ENCODE data around the gene IRF5. TPM values are rescaled to one million over a fixed set of nuclear protein-coding genes. Genes with fewer than 3 reads are reported as not detected.

IRF5 gene
- total RNA-seq, 2 donors from 2014 or later = 23.1 to 30.3 TPM

- peaks cover 0 to 3% of the 10 kb centered on the region in 2 donors for H3K36me3 Mint-ChIP-seq (ENCODE audit: insufficient read depth in 2 of 2)
- peaks cover 19% of the 10 kb centered on the region for H3K4me1 Mint-ChIP-seq (ENCODE audit: low read depth)
- no peaks in the 10 kb centered on the region for H3K9me3 Mint-ChIP-seq
- no peak overlapping the region for H3K27ac Mint-ChIP-seq
- peaks cover 10% of the 10 kb centered on the region for H3K27me3 Mint-ChIP-seq (ENCODE audit: low read depth)
- no peak for ATAC-seq (replicated peaks in 1 of 2)
- peak overlapping the region in 1 of 2 donors; percentile 80 for H3K4me3 Mint-ChIP-seq
- no peak for DNase-seq
These were observed 4.9 kb upstream of the IRF5 start for GRCh38 chr7:128932862-128933179.

DNA sequence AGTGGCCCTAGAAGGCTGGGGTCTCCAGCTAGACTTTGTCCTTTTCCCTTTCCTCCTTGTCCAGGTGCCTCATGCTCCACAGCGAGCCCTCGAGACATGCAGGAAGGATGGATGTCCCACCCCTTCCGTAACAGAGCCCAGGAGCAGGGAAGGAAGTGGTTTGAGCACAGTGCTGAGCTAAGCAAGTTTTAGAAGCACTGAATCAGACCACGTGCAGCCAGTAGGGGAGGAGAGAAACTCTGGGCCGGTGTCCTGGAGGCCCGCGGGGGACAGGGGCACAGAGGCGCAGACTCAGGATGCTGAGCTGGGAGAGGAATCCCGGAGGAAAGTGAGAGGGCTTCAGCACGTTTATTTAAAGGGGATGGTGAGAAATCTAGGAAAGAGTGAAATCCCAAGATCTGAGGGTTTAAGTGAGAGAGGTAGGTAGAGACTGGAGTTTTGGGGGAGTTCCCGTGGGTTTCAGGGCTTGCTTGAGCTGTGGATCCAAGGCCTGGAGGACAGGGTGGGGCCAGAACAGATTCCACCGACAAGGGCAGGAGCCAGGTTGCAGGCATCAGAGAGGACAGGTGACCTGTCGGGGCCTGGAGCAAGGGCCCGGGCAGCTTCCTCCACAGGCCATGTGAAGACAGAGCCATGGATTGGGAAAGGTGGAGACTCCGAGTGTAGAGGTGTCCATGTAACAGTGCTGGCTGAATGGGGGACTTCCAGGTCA lies 4.4 kb upstream of the IRF5 start:
- Mint-ChIP-seq H3K9me3 (no peaks in the 10 kb centered on the region), H3K4me3 (peak overlapping the region; percentile 76 to 80), H3K36me3 (ENCODE audit: insufficient read depth in 2 of 2) (peaks cover 0 to 3% of the 10 kb centered on the region in 2 donors), H3K4me1 (ENCODE audit: low read depth) (peaks cover 20% of the 10 kb centered on the region), H3K27me3 (ENCODE audit: low read depth) (peaks cover 12% of the 10 kb centered on the region), H3K27ac (peak overlapping the region; percentile 76)
- ATAC-seq (replicated peaks in 1 of 2) (peak; percentile 73 to 82), DNase-seq (peak; percentile 44 to 60)

DNA sequence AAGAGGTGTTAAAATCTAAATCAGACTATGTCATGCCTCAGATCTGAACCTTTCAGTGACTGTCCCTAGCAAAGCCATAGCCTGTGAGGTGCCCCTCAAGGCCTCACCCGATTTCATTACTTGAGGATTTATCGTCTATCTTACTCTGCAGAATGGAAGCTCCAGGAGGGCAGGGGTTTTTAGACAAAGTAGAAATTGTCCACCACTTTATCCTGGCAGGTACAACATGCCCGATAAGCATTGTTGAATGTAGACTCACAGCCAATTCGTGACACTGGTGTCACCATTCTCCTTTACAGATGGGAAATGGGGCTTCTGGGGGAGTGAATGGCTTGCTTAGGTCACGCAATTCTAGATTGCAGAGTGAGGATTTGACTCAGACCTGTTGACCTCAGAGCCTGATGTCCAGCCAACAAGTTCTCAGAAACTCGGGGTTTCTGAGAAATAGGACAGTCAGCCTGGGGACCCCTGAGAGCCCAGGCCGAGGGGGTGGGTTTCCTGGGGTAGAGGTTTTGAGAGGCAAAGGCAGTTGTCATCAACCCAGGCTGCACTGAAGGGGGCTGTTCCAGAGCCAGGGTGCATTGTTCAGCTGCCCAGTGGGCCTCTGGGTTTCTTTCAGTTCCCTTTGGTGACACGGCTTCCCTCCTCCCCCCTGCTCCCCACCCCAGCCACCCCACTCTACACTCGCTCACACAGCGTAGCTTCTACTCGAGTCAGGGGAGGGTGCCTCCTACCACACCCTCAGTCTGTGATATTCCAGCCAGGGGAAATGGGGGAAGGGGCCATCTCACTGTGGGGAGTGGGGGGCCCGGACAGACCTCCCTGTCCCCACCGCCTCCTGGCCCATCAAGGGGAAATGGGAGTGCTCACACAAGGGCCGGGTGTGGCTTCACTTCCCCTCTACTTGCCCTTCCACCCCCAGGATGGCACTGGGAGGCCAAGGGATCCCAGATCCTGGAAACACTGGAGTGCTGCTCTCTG lies 3.1 kb upstream of the IRF5 start:
- ATAC-seq (replicated peaks in 1 of 2) = no peak
- peaks cover 16% of the 10 kb centered on the region for H3K27me3 Mint-ChIP-seq (ENCODE audit: low read depth)
- no peak for DNase-seq
- peaks cover 2 to 3% of the 10 kb centered on the region in 2 donors for H3K36me3 Mint-ChIP-seq (ENCODE audit: insufficient read depth in 2 of 2)
- peaks cover 31% of the 10 kb centered on the region for H3K4me1 Mint-ChIP-seq (ENCODE audit: low read depth)
- H3K27ac Mint-ChIP-seq = no peak overlapping the region
- H3K9me3 Mint-ChIP-seq = no peaks in the 10 kb centered on the region
- H3K4me3 Mint-ChIP-seq = no peak overlapping the region

DNA sequence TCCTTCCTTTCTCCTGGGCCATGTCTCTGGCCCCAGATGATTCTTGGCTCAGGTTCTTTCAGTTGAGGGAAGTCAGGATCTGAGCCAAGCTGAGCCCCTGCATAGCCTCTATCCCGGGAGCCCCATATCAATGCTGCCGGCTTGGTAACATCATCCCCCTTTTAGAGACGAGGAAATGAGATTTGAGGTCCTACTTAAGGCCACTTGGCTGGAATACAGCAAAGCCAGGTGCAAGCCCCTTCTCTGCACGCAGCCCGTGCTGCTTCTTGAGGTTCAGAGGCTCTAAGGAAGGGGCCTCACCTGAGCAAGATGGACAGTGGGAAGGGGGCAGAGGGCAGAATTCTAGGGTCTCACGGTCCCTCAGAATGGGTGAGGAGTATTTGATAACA lies 2.4 kb upstream of the IRF5 start:
- Mint-ChIP-seq H3K27ac (no peak overlapping the region), H3K9me3 (no peaks in the 10 kb centered on the region), H3K27me3 (ENCODE audit: low read depth) (peaks cover 16% of the 10 kb centered on the region), H3K36me3 (ENCODE audit: insufficient read depth in 2 of 2) (peaks cover 2 to 3% of the 10 kb centered on the region in 2 donors), H3K4me3 (no peak overlapping the region), H3K4me1 (ENCODE audit: low read depth) (peaks cover 38% of the 10 kb centered on the region)
- DNase-seq (no peak), ATAC-seq (replicated peaks in 1 of 2) (no peak)

DNA sequence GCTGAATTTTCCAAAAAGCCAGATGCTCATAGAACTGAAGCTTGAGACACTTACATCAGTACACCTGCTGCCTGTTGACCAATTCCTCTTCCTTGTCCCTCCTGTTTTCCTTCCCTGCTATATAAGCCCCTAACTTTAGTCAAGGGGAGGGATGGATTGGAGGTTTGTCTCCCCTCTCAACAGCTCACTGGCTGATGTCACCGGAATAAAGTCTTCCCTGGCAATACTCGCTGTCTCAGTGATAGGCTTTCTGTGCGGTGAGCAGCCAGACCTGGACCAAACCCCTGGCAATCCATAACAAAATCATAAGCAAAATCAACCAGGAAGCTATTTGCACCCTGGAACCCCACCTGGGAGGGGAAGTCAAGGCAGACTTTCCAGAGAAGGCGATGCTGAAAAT lies 929 bp upstream of the IRF5 start:
- no peak overlapping the region for H3K27ac Mint-ChIP-seq
- DNase-seq (no peak), ATAC-seq (replicated peaks in 1 of 2) (no peak)
- peaks cover 2 to 3% of the 10 kb centered on the region in 2 donors for H3K36me3 Mint-ChIP-seq (ENCODE audit: insufficient read depth in 2 of 2)
- H3K4me3 Mint-ChIP-seq = peak overlapping the region; percentile 73 to 79
- H3K9me3 Mint-ChIP-seq = no peaks in the 10 kb centered on the region
- peaks cover 50% of the 10 kb centered on the region for H3K4me1 Mint-ChIP-seq (ENCODE audit: low read depth)
- H3K27me3 Mint-ChIP-seq (ENCODE audit: low read depth) = peaks cover 26% of the 10 kb centered on the region

- Mint-ChIP-seq H3K4me3 (peak overlapping the region; percentile 73 to 79), H3K27ac (no peak overlapping the region), H3K36me3 (ENCODE audit: insufficient read depth in 2 of 2) (peaks cover 2 to 3% of the 10 kb centered on the region in 2 donors), H3K9me3 (no peaks in the 10 kb centered on the region), H3K27me3 (ENCODE audit: low read depth) (peaks cover 26% of the 10 kb centered on the region), H3K4me1 (ENCODE audit: low read depth) (peaks cover 50% of the 10 kb centered on the region)
- ATAC-seq (replicated peaks in 1 of 2) (no peak), DNase-seq (no peak)
These were observed 468 bp upstream of the IRF5 start for GRCh38 chr7:128937271-128937646.

DNA sequence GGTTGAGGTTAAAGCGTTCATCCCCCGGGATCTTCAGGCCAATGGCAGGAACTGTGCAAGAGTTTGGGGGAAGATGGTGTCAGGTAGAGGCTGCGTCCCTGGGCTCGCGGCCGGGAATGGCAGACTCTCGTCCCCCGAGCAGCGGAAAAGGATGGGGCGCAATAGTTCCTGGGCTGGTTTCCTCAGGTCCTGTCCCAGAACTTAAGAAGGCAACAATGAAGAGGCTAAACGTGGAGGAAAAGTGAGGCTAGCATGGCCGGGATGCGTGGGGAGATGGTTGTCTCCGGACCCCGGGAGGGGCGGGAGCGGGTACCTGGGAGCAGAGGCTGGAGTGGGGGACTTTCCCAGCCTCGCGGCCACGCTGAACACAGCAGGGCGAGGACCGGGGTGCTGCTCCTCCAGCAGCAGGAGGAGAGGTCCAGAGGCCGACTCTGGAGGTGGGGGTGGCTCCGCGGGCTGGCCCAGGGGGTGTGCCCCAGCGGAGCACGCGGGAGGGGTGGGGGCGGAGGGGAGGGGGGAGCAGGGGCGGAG lies 882 bp downstream of the IRF5 start:
- Mint-ChIP-seq H3K27ac (peak overlapping the region; percentile 13), H3K4me3 (peak overlapping the region; percentile 79 to 85)
- peak; percentile 32 to 39 for ATAC-seq (replicated peaks in 1 of 2)

GRCh38 chr7:128939075-128939860 lies 1.5 kb downstream of the IRF5 start:
- H3K27ac Mint-ChIP-seq = peak overlapping the region; percentile 8
- peaks cover 26% of the 10 kb centered on the region for H3K27me3 Mint-ChIP-seq (ENCODE audit: low read depth)
- DNase-seq = peak in 1 of 2 donors; percentile 23
- H3K36me3 Mint-ChIP-seq (ENCODE audit: insufficient read depth in 2 of 2) = peaks cover 2 to 3% of the 10 kb centered on the region in 2 donors
- H3K9me3 Mint-ChIP-seq = no peaks in the 10 kb centered on the region
- H3K4me1 Mint-ChIP-seq (ENCODE audit: low read depth) = peaks cover 39% of the 10 kb centered on the region
- peak overlapping the region; percentile 79 to 85 for H3K4me3 Mint-ChIP-seq
- ATAC-seq (replicated peaks in 1 of 2) = peak; percentile 16 to 26

More for the DNA sequence above, 882 bp downstream of the IRF5 start:
- H3K4me1 Mint-ChIP-seq (ENCODE audit: low read depth) = peaks cover 40% of the 10 kb centered on the region
- DNase-seq = peak in 1 of 2 donors; percentile 45
- peaks cover 2 to 3% of the 10 kb centered on the region in 2 donors for H3K36me3 Mint-ChIP-seq (ENCODE audit: insufficient read depth in 2 of 2)
- peaks cover 26% of the 10 kb centered on the region for H3K27me3 Mint-ChIP-seq (ENCODE audit: low read depth)
- no peaks in the 10 kb centered on the region for H3K9me3 Mint-ChIP-seq

- ATAC-seq (replicated peaks in 1 of 2) (no peak), DNase-seq (no peak)
- H3K27ac Mint-ChIP-seq = no peak overlapping the region
- H3K9me3 Mint-ChIP-seq = no peaks in the 10 kb centered on the region
- peaks cover 2 to 3% of the 10 kb centered on the region in 2 donors for H3K36me3 Mint-ChIP-seq (ENCODE audit: insufficient read depth in 2 of 2)
- H3K4me3 Mint-ChIP-seq = peak overlapping the region; percentile 79 to 85
- peaks cover 26% of the 10 kb centered on the region for H3K27me3 Mint-ChIP-seq (ENCODE audit: low read depth)
- H3K4me1 Mint-ChIP-seq (ENCODE audit: low read depth) = peaks cover 39% of the 10 kb centered on the region
These were observed 2.2 kb downstream of the IRF5 start for GRCh38 chr7:128939861-128940410.

- H3K27ac Mint-ChIP-seq = no peak overlapping the region
- ATAC-seq (replicated peaks in 1 of 2) (peak in 1 of 2 donors; percentile 22), DNase-seq (peak; percentile 34 to 35)
- no peaks in the 10 kb centered on the region for H3K9me3 Mint-ChIP-seq
- peaks cover 2 to 3% of the 10 kb centered on the region in 2 donors for H3K36me3 Mint-ChIP-seq (ENCODE audit: insufficient read depth in 2 of 2)
- H3K4me1 Mint-ChIP-seq (ENCODE audit: low read depth) = peaks cover 39% of the 10 kb centered on the region
- peaks cover 26% of the 10 kb centered on the region for H3K27me3 Mint-ChIP-seq (ENCODE audit: low read depth)
- H3K4me3 Mint-ChIP-seq = peak overlapping the region; percentile 79 to 85
These were observed 3.0 kb downstream of the IRF5 start for GRCh38 chr7:128940494-128941322.

- Mint-ChIP-seq H3K27me3 (ENCODE audit: low read depth) (peaks cover 26% of the 10 kb centered on the region), H3K4me1 (ENCODE audit: low read depth) (peaks cover 39% of the 10 kb centered on the region), H3K9me3 (no peaks in the 10 kb centered on the region), H3K4me3 (peak overlapping the region; percentile 79 to 85), H3K36me3 (ENCODE audit: insufficient read depth in 2 of 2) (peaks cover 2 to 3% of the 10 kb centered on the region in 2 donors), H3K27ac (no peak overlapping the region)
- no peak for DNase-seq
- no peak for ATAC-seq (replicated peaks in 1 of 2)
These were observed 3.7 kb downstream of the IRF5 start for GRCh38 chr7:128941323-128941890.
